ENCODE measurements around the gene THG1L. TPM values are rescaled to one million over a fixed set of nuclear protein-coding genes. Genes with fewer than 3 reads are reported as not detected.

The THG1L gene
- total and polyA plus RNA-seq, 11 donors: 3.7 to 8.5 (median 5.4) TPM

DNA sequence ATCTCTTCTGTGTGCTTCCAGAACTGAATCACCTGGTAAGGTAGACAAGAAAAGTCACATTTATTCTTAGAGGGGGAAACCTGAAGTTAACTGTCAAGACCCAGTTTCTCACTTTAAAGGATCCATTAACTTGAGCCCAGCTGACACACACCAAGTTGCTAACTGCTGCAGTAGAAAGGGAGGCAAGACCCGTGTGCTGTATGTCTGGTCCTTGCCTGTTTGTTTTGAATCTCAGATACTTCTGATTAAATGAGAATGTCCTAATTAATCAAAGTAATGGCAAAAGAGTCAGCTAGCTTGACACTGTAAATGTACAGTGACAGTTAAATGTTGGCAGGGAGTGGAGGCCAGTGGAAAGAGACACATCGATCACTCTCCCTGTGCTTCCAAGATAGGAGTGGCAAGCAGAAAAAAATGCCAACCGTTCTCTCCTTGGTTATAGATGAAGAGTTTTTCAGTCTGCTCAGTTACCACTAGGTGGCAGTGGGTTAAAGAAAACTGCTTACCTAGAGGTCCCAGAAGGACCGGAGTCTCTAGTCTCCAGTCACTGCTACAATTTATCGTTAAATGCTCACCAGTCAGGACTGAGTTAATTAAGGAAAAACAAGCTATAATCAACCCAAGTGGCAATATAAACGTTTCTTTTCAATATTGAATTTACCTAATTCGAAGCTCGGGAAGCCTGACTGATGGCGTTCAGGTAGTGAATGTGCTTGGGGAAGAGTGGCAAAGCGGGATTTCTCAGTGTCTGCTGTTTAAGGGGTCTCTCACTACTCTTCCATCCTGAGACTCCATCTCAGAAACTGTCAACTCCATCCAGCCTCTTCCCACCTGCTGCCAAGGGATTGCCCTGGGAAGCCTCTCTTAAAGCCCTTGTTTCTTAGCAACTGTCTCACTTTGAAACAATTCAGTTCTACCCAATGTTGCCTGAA, 30.7 kb downstream of the THG1L start:
- ATAC-seq (peak; percentile 32 to 86 (median 77)), DNase-seq (no peak)
- no peaks in the 10 kb centered on the region for H3K27me3 ChIP-seq
- H3K4me3 ChIP-seq: no peak overlapping the region
- peaks cover 0 to 6% (median 0%) of the 10 kb centered on the region in 12 donors for H3K4me1 ChIP-seq
- no peak overlapping the region for H3K27ac ChIP-seq
- H3K9me3 ChIP-seq: no peaks in the 10 kb centered on the region
- TF ChIP-seq, protein P1, sequence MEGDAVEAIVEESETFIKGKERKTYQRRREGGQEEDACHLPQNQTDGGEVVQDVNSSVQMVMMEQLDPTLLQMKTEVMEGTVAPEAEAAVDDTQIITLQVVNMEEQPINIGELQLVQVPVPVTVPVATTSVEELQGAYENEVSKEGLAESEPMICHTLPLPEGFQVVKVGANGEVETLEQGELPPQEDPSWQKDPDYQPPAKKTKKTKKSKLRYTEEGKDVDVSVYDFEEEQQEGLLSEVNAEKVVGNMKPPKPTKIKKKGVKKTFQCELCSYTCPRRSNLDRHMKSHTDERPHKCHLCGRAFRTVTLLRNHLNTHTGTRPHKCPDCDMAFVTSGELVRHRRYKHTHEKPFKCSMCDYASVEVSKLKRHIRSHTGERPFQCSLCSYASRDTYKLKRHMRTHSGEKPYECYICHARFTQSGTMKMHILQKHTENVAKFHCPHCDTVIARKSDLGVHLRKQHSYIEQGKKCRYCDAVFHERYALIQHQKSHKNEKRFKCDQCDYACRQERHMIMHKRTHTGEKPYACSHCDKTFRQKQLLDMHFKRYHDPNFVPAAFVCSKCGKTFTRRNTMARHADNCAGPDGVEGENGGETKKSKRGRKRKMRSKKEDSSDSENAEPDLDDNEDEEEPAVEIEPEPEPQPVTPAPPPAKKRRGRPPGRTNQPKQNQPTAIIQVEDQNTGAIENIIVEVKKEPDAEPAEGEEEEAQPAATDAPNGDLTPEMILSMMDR (IDR thresholded peaks at IDR 0.05): peak; percentile 62 to 83 (median 78)
- no peak for TF ChIP-seq POLR2A (IDR thresholded peaks at IDR 0.05)
- WGBS, 4 donors: 36 to 40% (median 38%) methylated on average over 10 of the region's 10 CpGs
- H3K36me3 ChIP-seq: peaks cover 0 to 27% (median 0%) of the 10 kb centered on the region in 9 donors
- intact Hi-C loops (cut with DNase I): loop anchor here in 9 of 10 donors (2.0 to 10.0 kb wide), 5 partner anchors 185 to 1373 kb away; no protein-coding TSS in a partner anchor

DNA sequence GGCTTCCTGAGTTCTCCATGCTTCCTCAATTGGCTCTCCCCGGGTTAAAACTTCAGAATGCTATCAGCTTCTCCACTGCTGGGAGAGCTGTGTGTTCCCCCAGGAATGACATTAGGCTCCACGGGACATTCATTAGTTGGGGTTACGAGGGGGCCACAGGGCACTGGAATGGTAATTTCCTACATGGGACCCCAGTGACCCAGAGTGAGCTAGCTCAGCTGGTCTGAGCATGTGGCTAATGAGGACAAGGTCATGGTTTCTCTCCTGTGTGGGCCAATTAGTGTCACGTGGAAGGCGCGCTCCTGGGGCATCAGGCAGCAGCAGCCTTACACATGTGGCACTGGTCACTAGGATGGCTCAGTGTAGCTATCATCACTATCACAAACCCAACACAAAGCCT, 33.3 kb downstream of the THG1L start:
- TF ChIP-seq, protein P1 (IDR thresholded peaks at IDR 0.05): no peak
- TF ChIP-seq POLR2A (IDR thresholded peaks at IDR 0.05): no peak
- Histone ChIP-seq H3K9me3 (no peaks in the 10 kb centered on the region), H3K4me1 (peaks cover 0 to 6% (median 0%) of the 10 kb centered on the region in 12 donors), H3K36me3 (peaks cover 0 to 14% (median 0%) of the 10 kb centered on the region in 9 donors), H3K27me3 (no peaks in the 10 kb centered on the region), H3K27ac (no peak overlapping the region), H3K4me3 (no peak overlapping the region)
- ATAC-seq (no peak), DNase-seq (no peak)
- intact Hi-C loops (cut with DNase I): loop anchor here in 8 of 10 donors (5.0 to 10.0 kb wide), 4 partner anchors 183 to 1370 kb away; no protein-coding TSS in a partner anchor
- 90 to 92% (median 91%) methylated on average over 5 to 6 of the region's 6 CpGs for WGBS, 4 donors

DNA sequence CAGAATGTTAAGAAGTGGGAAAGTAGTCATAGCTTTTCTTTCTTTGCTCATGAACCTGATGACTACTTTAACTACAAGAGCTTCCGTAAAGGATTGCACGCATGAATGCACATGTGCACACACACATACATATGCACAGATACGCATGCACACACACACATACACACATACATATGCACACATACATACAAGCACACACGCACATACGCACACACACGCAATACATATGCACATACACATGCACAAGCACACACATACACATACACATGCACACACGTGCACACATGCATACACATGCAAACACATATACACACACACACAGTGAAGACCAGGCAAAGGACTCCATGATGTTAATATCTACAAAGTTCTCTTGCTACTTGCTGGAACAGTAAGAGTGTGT, 35.2 kb downstream of the THG1L start:
- no peak overlapping the region for H3K27ac ChIP-seq
- H3K4me3 ChIP-seq: no peak overlapping the region
- H3K4me1 ChIP-seq: peaks cover 0 to 6% (median 0%) of the 10 kb centered on the region in 12 donors
- no peak for TF ChIP-seq POLR2A (IDR thresholded peaks at IDR 0.05)
- TF ChIP-seq, protein P1 (IDR thresholded peaks at IDR 0.05): no peak
- H3K27me3 ChIP-seq: no peaks in the 10 kb centered on the region
- DNase-seq (no peak), ATAC-seq (no peak)
- WGBS, 4 donors: 95 to 98% (median 97%) methylated on average over 7 of the region's 7 CpGs
- H3K36me3 ChIP-seq: no peaks in the 10 kb centered on the region
- peaks cover 0 to 4% (median 0%) of the 10 kb centered on the region in 12 donors for H3K9me3 ChIP-seq
- intact Hi-C loops (cut with DNase I): loop anchor here in 1 of 10 donors (10.0 kb wide), 1 partner anchor 1368 kb away; no protein-coding TSS in a partner anchor

DNA sequence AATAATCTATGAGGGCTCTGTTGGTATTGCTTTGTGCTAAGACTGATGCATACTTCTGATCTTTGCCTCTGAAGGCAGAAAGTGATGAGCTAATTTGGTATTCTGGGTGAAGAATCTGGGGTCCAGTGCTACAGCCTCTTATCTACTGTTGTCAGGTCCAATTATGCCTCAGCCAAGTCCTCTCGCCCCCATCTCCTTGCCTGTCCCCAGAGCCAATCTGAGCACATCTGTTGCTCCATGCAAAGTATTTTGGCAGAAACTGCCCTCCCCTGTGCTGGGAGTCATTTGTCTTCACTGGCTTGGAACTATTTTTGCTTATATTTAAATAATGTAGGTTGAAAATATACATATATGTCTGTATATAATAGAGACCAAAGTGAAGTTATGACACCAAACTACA, 35.7 kb downstream of the THG1L start:
- no peak overlapping the region for H3K4me3 ChIP-seq
- peaks cover 0 to 4% (median 0%) of the 10 kb centered on the region in 12 donors for H3K4me1 ChIP-seq
- no peak for TF ChIP-seq POLR2A (IDR thresholded peaks at IDR 0.05)
- TF ChIP-seq, protein P1 (IDR thresholded peaks at IDR 0.05): no peak
- H3K27ac ChIP-seq: no peak overlapping the region
- intact Hi-C loops (cut with DNase I): loop anchor here in 1 of 10 donors (10.0 kb wide), 1 partner anchor 1368 kb away; no protein-coding TSS in a partner anchor
- ATAC-seq: no peak
- no peaks in the 10 kb centered on the region for H3K27me3 ChIP-seq
- peaks cover 0 to 4% (median 0%) of the 10 kb centered on the region in 12 donors for H3K9me3 ChIP-seq
- WGBS, 4 donors: 47 to 70% (median 59%) methylated on average over 1 of the region's 1 CpG
- H3K36me3 ChIP-seq: no peaks in the 10 kb centered on the region
- no peak for DNase-seq

Data from heart left ventricle (tissue), 16 donors.